Fibroblast of pulmonary artery (primary cell): ENCODE results near the gene PROCA1.

Experiments
- DNase-seq: peaks from one replicate; pipeline ENCODE4 v3.0.0-alpha.2; 2010; ENCODE audit warnings: low read depth
- H3K4me3 ChIP-seq: replicated peaks from 2 replicates; pipeline ENCODE4 v1.5.1; 2011; ENCODE audit warnings: low read depth, mild to moderate bottlenecking, control low read depth, low read length, moderate library complexity
- TF ChIP-seq, protein P1 (sequence below): IDR thresholded peaks from 2 replicates; pipeline ENCODE4 v1.5.1; 2011; ENCODE audit warnings: mild to moderate bottlenecking, control low read depth, low read length, inconsistent platforms; ENCODE audit errors: missing control alignments

The PROCA1 gene

DNA sequence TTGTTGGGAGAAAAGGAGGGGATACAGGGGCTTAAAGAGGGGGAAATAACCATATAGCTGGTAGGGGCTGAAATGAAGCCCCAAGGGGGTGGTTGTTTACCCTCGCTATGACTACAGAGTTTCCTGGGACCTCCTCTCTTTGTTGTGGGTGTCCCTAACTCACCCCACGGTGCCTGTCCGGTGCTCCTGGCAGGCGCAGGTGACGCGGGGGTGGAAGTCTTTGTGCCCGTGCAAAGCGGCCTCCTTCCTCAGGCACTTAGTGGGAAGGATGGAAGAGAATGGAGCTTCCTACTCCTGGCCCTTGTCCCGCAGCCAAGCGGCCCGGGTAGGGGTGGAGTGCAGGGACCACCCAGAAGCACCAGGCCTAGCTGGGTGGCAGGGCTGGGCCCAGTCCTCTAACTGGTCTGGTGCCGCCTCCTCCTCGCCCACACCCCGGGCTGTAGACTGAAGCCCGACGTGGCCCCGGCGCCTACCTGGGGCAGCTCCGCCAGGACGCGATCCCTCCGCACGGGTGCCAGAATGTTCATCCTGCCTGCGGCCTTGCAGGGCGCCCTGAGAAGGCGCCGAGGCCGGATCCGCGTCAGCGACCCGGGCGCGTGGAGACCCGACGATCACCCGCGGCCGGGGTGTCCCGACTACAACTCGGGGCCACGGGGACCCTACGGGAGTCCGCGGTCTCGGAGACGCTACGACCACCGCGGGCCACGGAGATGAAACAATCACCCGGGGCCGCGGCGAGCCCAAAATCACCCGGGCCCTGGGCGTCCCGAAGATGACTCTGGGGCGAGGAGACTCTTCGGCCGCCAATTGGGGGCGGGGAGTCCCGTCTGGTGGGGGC lies 5.3 kb upstream of the PROCA1 start:
- H3K4me3 ChIP-seq: peak overlapping the region; percentile 81
- TF ChIP-seq, protein P1, sequence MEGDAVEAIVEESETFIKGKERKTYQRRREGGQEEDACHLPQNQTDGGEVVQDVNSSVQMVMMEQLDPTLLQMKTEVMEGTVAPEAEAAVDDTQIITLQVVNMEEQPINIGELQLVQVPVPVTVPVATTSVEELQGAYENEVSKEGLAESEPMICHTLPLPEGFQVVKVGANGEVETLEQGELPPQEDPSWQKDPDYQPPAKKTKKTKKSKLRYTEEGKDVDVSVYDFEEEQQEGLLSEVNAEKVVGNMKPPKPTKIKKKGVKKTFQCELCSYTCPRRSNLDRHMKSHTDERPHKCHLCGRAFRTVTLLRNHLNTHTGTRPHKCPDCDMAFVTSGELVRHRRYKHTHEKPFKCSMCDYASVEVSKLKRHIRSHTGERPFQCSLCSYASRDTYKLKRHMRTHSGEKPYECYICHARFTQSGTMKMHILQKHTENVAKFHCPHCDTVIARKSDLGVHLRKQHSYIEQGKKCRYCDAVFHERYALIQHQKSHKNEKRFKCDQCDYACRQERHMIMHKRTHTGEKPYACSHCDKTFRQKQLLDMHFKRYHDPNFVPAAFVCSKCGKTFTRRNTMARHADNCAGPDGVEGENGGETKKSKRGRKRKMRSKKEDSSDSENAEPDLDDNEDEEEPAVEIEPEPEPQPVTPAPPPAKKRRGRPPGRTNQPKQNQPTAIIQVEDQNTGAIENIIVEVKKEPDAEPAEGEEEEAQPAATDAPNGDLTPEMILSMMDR: no peak

DNA sequence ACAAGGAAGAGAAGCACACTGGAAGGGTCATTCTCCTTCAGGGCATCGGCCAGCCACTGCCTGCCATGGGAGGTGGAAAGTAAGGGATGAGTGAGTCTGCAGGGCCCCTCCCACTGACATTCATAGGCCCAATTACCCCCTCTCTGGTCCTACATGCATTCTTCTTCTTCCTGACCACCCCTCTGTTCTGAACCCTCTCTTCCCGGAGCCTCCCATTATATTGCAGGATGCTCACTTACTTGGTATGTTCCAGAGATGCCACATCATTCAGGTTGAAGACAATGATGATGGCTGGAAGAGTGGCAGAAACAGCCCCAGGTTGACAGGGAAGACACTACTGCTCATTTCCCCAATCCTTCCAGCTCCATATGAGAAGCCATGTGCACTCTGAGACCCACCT lies 3.5 kb upstream of the PROCA1 start:
- DNase-seq: no peak
- no peak overlapping the region for H3K4me3 ChIP-seq
- TF ChIP-seq, protein P1: no peak

More for the DNA sequence above, 5.3 kb upstream of the PROCA1 start:
- DNase-seq: peak; percentile 44

DNA sequence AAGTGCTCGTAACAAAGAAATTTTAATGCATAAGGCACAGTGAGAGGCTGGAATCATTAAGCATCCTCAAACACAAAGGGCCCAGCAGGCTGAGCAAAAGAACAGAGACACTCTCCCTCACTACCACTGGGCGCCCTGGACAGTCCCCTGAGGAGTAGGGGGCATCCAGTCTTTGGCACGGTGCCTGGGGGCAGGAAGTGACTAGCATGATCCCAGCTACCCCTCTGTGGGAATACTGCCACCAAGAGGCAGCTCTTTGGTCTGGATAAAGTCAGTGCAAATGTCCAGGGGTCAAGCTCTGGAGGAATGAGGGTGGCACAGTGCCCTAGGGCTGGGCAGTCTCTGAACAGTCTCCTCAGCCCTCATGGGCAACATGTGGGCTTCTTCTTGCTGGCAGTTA lies 2.6 kb upstream of the PROCA1 start:
- DNase-seq: no peak
- TF ChIP-seq, protein P1: no peak
- H3K4me3 ChIP-seq: no peak overlapping the region

- no peak overlapping the region for H3K4me3 ChIP-seq
- DNase-seq: no peak
- TF ChIP-seq, protein P1: no peak
These were observed 1.2 kb upstream of the PROCA1 start for GRCh38 chr17:28712705-28713415.

- no peak for DNase-seq
- peak overlapping the region; percentile 55 for H3K4me3 ChIP-seq
- TF ChIP-seq, protein P1: no peak
These were observed 480 bp upstream of the PROCA1 start for GRCh38 chr17:28712032-28712704.

GRCh38 chr17:28710861-28711722 lies 596 bp downstream of the PROCA1 start:
- H3K4me3 ChIP-seq: peak overlapping the region; percentile 55
- TF ChIP-seq, protein P1: no peak
- peak; percentile 88 for DNase-seq
